Measurements from ENCODE around the gene PRKAA2. TPM values are rescaled to one million over a fixed set of nuclear protein-coding genes. Genes with fewer than 3 reads are reported as not detected.

PRKAA2 gene
- total and polyA plus RNA-seq, 10 of the 15 experiments (the other 5 are each of a cell fraction or from before 2014, with no cell fraction given): 0.01 TPM; not detected in 9

GRCh38 chr1:56638248-56638647 lies 6.9 kb upstream of the PRKAA2 start:
- DNase-seq (ENCODE audit: low read depth, low spot score) (no peak), FAIRE-seq (no peak), ATAC-seq (no peak)
- Histone ChIP-seq H3K9me3 (replicated peaks; ENCODE audit: control insufficient read depth, insufficient read depth, low read length) (no peaks in the 10 kb centered on the region), H3K27me3 (replicated peaks in 1 of 2; ENCODE audit: control insufficient read depth in 2 of 2, insufficient read depth in 2 of 2, low read length in 1 of 2) (peaks cover 0 to 1% of the 10 kb centered on the region in 2 experiments; a peak in 1 of 4 replicates), H3K79me2 (ENCODE audit: control insufficient read depth, insufficient read depth, low read length) (no peaks in the 10 kb centered on the region), H3K9ac (ENCODE audit: control insufficient read depth, insufficient read depth, low read length) (no peak overlapping the region), H3K36me3 (ENCODE audit: control insufficient read depth in 2 of 2, insufficient read depth in 2 of 2, low read length in 1 of 2) (no peaks in the 10 kb centered on the region), H3K4me2 (ENCODE audit: control insufficient read depth, insufficient read depth) (no peak overlapping the region), H3K27ac (ENCODE audit: control insufficient read depth, insufficient read depth) (no peak overlapping the region), H2AFZ (ENCODE audit: control insufficient read depth, low read depth, low read length) (no peak overlapping the region), H3K4me3 (no peak overlapping the region), H3K4me1 (ENCODE audit: control insufficient read depth, insufficient read depth, low read length) (no peaks in the 10 kb centered on the region), H4K20me1 (ENCODE audit: control insufficient read depth, insufficient read depth) (no peaks in the 10 kb centered on the region)
- in situ Hi-C loops (cut with MboI): no loop called here
- intact Hi-C loops (cut with micrococcal nuclease; ENCODE audit: unreplicated experiment): no loop called here
- ChIA-PET SMC1A (ENCODE audit: uncharacterized antibody, unreplicated experiment) (no interaction called here), CTCF (no interaction called here), RAD21 (ENCODE audit: unreplicated experiment) (no interaction called here), POLR2A (no interaction called here)
- 0% methylated on average over 1 of the region's 1 CpG for WGBS (ENCODE audit: insufficient coverage, insufficient replicate concordance, low lambda C conversion rate, missing lambda C conversion rate)
- BruUV-seq (replicated peaks): no TSS peak
- TF ChIP-seq HDAC2 (IDR thresholded peaks at IDR 0.05) (no peak), HDAC6 (IDR thresholded peaks at IDR 0.05; ENCODE audit: unreplicated experiment) (no peak), ZNF592 (IDR thresholded peaks at IDR 0.05) (no peak), E4F1 (IDR thresholded peaks at IDR 0.05; ENCODE audit: borderline replicate concordance, partially characterized antibody) (no peak), ASH2L (IDR thresholded peaks at IDR 0.05; ENCODE audit: borderline replicate concordance, low read depth) (no peak), BRCA1 (IDR thresholded peaks at IDR 0.05; ENCODE audit: low read depth, low read length) (no peak), EED (IDR thresholded peaks at IDR 0.05; ENCODE audit: low read depth) (no peak), USF2 (IDR thresholded peaks at IDR 0.05; ENCODE audit: borderline replicate concordance, low read depth, low read length) (no peak), CREM (IDR thresholded peaks at IDR 0.05; ENCODE audit: low read depth) (no peak), EP300 (IDR thresholded peaks at IDR 0.05; ENCODE audit: borderline replicate concordance in 1 of 2, control insufficient read depth in 1 of 2, low read depth in 2 of 2, low read length in 2 of 2) (no peak), BHLHE40 (IDR thresholded peaks at IDR 0.05; ENCODE audit: borderline replicate concordance in 1 of 2, low read depth in 2 of 2, low read length in 1 of 2) (no peak), ZBTB11 (CRISPR knock-in tag; IDR thresholded peaks at IDR 0.05) (no peak), FOS (IDR thresholded peaks at IDR 0.05; ENCODE audit: borderline replicate concordance, extremely low read depth, insufficient read length) (no peak)

All from GM12878 (cell line).